Neural cell (in vitro differentiated cells): ENCODE results near the gene SSBP4. TPM values are rescaled to one million over a fixed set of nuclear protein-coding genes. Genes with fewer than 3 reads are reported as not detected.

Source experiments
- H2AFZ ChIP-seq: fragments of 200-600, 300-800 bp; sonication (generic), shearing (Covaris generic); 2 replicates; pipeline ENCODE4 v1.6.0; 2014; ENCODE audit warnings: low read depth, mild to moderate bottlenecking, antibody characterized with exemption, low read length, moderate library complexity
- H3F3A ChIP-seq: fragments of 200-600 bp; shearing (Covaris generic); 2 replicates; pipeline ENCODE4 v1.6.1; 2016; ENCODE audit warnings: mild to moderate bottlenecking, moderate library complexity, mixed read lengths, antibody characterized with exemption, low read length; ENCODE audit not compliant: insufficient read depth, poor library complexity, severe bottlenecking
- H3K27ac ChIP-seq: fragments of 200-600, 300-800 bp; sonication (generic), shearing (Covaris generic); 2 replicates; pipeline ENCODE4 v1.5.1; 2014; ENCODE audit warnings: mild to moderate bottlenecking, low read length, moderate library complexity
- H3K27me3 ChIP-seq: fragments of 300-800, 200-600 bp; sonication (generic), shearing (Covaris generic); 2 replicates; pipeline ENCODE4 v1.6.0; 2014; ENCODE audit warnings: mild to moderate bottlenecking, low read depth, low read length, moderate library complexity; ENCODE audit not compliant: insufficient read depth
- H3K36me3 ChIP-seq: fragments of 300-800, 200-600 bp; sonication (generic), shearing (Covaris generic); 2 replicates; pipeline ENCODE4 v1.5.1; 2014; ENCODE audit warnings: mild to moderate bottlenecking, antibody characterized with exemption, low read length, moderate library complexity; ENCODE audit not compliant: insufficient read depth
- H3K4me2 ChIP-seq: fragments of 300-800, 200-600 bp; sonication (generic), shearing (Covaris generic); 2 replicates; pipeline ENCODE4 v1.6.0; 2014; ENCODE audit warnings: mild to moderate bottlenecking, low read length
- H3K4me3 ChIP-seq: fragments of 300-800, 200-600 bp; sonication (generic), shearing (Covaris generic); 2 replicates; pipeline ENCODE4 v1.5.1; 2014; ENCODE audit warnings: mild to moderate bottlenecking, low read length, moderate library complexity
- H3K79me2 ChIP-seq: fragments of 200-600 bp; shearing (Covaris generic); replicated peaks from 2 replicates; pipeline ENCODE4 v1.6.0; 2014; ENCODE audit warnings: mild to moderate bottlenecking, low read length, moderate library complexity; ENCODE audit not compliant: insufficient read depth
- H3K9ac ChIP-seq: fragments of 300-800, 200-600 bp; sonication (generic), shearing (Covaris generic); 2 replicates; pipeline ENCODE4 v1.6.1; 2016; ENCODE audit warnings: mild to moderate bottlenecking, low read length, mixed read lengths
- H3K9me2 ChIP-seq: fragments of 200-600 bp; shearing (Covaris generic); 2 replicates; pipeline ENCODE4 v1.6.1; 2016; ENCODE audit warnings: mild to moderate bottlenecking, low read length, mixed read lengths; ENCODE audit not compliant: insufficient read depth
- H3K9me3 ChIP-seq: fragments of 200-600, 300-800 bp; sonication (generic), shearing (Covaris generic); 2 replicates; pipeline ENCODE4 v1.6.1; 2016; ENCODE audit warnings: mild to moderate bottlenecking, mixed run types, low read length, moderate library complexity, mixed read lengths
- H4K20me1 ChIP-seq: fragments of 200-600 bp; shearing (Covaris generic); 2 replicates; pipeline ENCODE4 v1.6.1; 2016; ENCODE audit warnings: mild to moderate bottlenecking, mixed run types; ENCODE audit not compliant: insufficient read depth
- CTCF ChIP-seq: fragments of 450-650 bp; IDR thresholded peaks from 2 replicates; pipeline ENCODE4 v1.5.1; 2014; ENCODE audit warnings: antibody characterized with exemption, mild to moderate bottlenecking, moderate library complexity; ENCODE audit not compliant: poor library complexity, severe bottlenecking
- EP300 ChIP-seq: fragments of 450-650 bp; conservative IDR thresholded peaks from 2 replicates; pipeline ENCODE4 v1.6.1; 2014; ENCODE audit warnings: antibody characterized with exemption, mild to moderate bottlenecking, moderate library complexity; ENCODE audit not compliant: poor library complexity, severe bottlenecking
- EZH2 ChIP-seq: fragments of 200-600, 300-800 bp; shearing (Covaris generic), sonication (generic); IDR thresholded peaks from 2 replicates; pipeline ENCODE4 v1.6.1; 2014; ENCODE audit warnings: antibody characterized with exemption, low read length, borderline replicate concordance, mild to moderate bottlenecking; ENCODE audit not compliant: insufficient read depth, poor library complexity, severe bottlenecking
- MXI1 ChIP-seq: fragments of 450-650 bp; conservative IDR thresholded peaks from 2 replicates; pipeline ENCODE4 v1.6.1; 2014; ENCODE audit warnings: antibody characterized with exemption, mild to moderate bottlenecking; ENCODE audit not compliant: poor library complexity, severe bottlenecking
- POLR2AphosphoS5 ChIP-seq: IDR thresholded peaks from 2 replicates; pipeline ENCODE4 v1.6.1; 2012
- RAD21 ChIP-seq: fragments of 450-650 bp; conservative IDR thresholded peaks from 2 replicates; pipeline ENCODE4 v1.6.1; 2014; ENCODE audit warnings: antibody characterized with exemption, mild to moderate bottlenecking, moderate library complexity
- REST ChIP-seq: IDR thresholded peaks from 2 replicates; pipeline ENCODE4 v1.6.1; 2012; ENCODE audit warnings: borderline replicate concordance
- SMC3 ChIP-seq: fragments of 450-650 bp; conservative IDR thresholded peaks from 2 replicates; pipeline ENCODE4 v1.6.1; 2014; ENCODE audit warnings: antibody characterized with exemption, mild to moderate bottlenecking, moderate library complexity; ENCODE audit not compliant: poor library complexity
- TAF1 ChIP-seq: IDR thresholded peaks from 2 replicates; pipeline ENCODE4 v1.6.1; 2012; ENCODE audit warnings: low read depth
- polyA plus RNA-seq: library from polyadenylated mRNA; depleted of rRNA; stranded (reverse); fragments of >200 nt; gene quantifications from 2 replicates; pipeline ENCODE4 v1.2.3, GENCODE V29; 2014

The SSBP4 gene
- polyA plus RNA-seq, 1 donor from 2014 or later, result 166 TPM

GRCh38 chr19:18415178-18415867, 3.9 kb upstream of the SSBP4 start:
- Histone ChIP-seq H2AFZ (no peak overlapping the region), H3K9me2 (no peaks in the 10 kb centered on the region), H3K27me3 (no peaks in the 10 kb centered on the region), H3F3A (peaks cover 3% of the 10 kb centered on the region), H3K27ac (no peak overlapping the region), H4K20me1 (no peaks in the 10 kb centered on the region), H3K79me2 (peaks cover 6% of the 10 kb centered on the region), H3K4me3 (no peak overlapping the region), H3K4me2 (no peak overlapping the region), H3K9me3 (no peaks in the 10 kb centered on the region), H3K9ac (peak overlapping the region; percentile 29), H3K36me3 (no peaks in the 10 kb centered on the region)
- TF ChIP-seq TAF1 (no peak), CTCF (no peak), EP300 (no peak), MXI1 (no peak), RAD21 (no peak), POLR2AphosphoS5 (no peak), REST (no peak), SMC3 (no peak), EZH2 (no peak)

GRCh38 chr19:18416778-18417249, 2.4 kb upstream of the SSBP4 start:
- Histone ChIP-seq H3K27ac (peak overlapping the region; percentile 55), H3K9me3 (no peaks in the 10 kb centered on the region), H3F3A (peaks cover 3% of the 10 kb centered on the region), H3K79me2 (peaks cover 16% of the 10 kb centered on the region), H3K36me3 (no peaks in the 10 kb centered on the region), H3K9me2 (no peaks in the 10 kb centered on the region), H3K9ac (peak overlapping the region; percentile 66), H3K27me3 (no peaks in the 10 kb centered on the region), H2AFZ (peak overlapping the region; percentile 33), H4K20me1 (no peaks in the 10 kb centered on the region), H3K4me3 (peak overlapping the region; percentile 61), H3K4me2 (peak overlapping the region; percentile 55)
- TF ChIP-seq POLR2AphosphoS5 (peak; percentile 22), MXI1 (peak; percentile 51), SMC3 (no peak), CTCF (no peak), RAD21 (no peak), EP300 (peak; percentile 42)
